HG02943 (cell line): ENCODE data around the gene ELP4.
"Not testable (repeated sequence)": the region's sequence is repeated elsewhere in the genome, so short reads cannot be mapped to it uniquely, and the experiment has no call there.

Source experiments
- ATAC-seq: cut with Tn5 transposase; IDR thresholded peaks from one replicate; pipeline ENCODE4 v1.9.1; 2021; ENCODE audit warnings: mild to moderate bottlenecking, low read depth, moderate library complexity; ENCODE audit not compliant: unreplicated experiment

Gene ELP4

GRCh38 chr11:31640611-31641010 is 131.0 kb downstream of the ELP4 start:
- ATAC-seq: no peak

- ATAC-seq: no peak
These were observed 132.0 kb downstream of the ELP4 start for GRCh38 chr11:31641477-31642062.

GRCh38 chr11:31643857-31644256 is 134.3 kb downstream of the ELP4 start:
- ATAC-seq: no peak

- ATAC-seq: no peak
These were observed 136.2 kb downstream of the ELP4 start for GRCh38 chr11:31645747-31646146.

GRCh38 chr11:31646216-31646615 is 136.6 kb downstream of the ELP4 start:
- no peak for ATAC-seq

- no peak for ATAC-seq
These were observed 139.8 kb downstream of the ELP4 start for GRCh38 chr11:31649129-31649966.

- no peak for ATAC-seq
These were observed 141.6 kb downstream of the ELP4 start for GRCh38 chr11:31651208-31651607.

- no peak for ATAC-seq
These were observed 142.3 kb downstream of the ELP4 start for GRCh38 chr11:31651822-31652221.

GRCh38 chr11:31652528-31652927 is 143.0 kb downstream of the ELP4 start:
- ATAC-seq: no peak

- ATAC-seq: no peak
These were observed 145.9 kb downstream of the ELP4 start for GRCh38 chr11:31655483-31655882.

- no peak for ATAC-seq
These were observed 146.5 kb downstream of the ELP4 start for GRCh38 chr11:31656051-31656450.

GRCh38 chr11:31657091-31657490 is 147.5 kb downstream of the ELP4 start:
- ATAC-seq: no peak

GRCh38 chr11:31664129-31664528 is 154.6 kb downstream of the ELP4 start:
- no peak for ATAC-seq

GRCh38 chr11:31664954-31665353 is 155.4 kb downstream of the ELP4 start:
- ATAC-seq: no peak

GRCh38 chr11:31671681-31672080 is 162.1 kb downstream of the ELP4 start:
- ATAC-seq: no peak

GRCh38 chr11:31673108-31673507 is 163.5 kb downstream of the ELP4 start:
- ATAC-seq: not testable (repeated sequence)

- no peak for ATAC-seq
These were observed 166.9 kb downstream of the ELP4 start for GRCh38 chr11:31676280-31676982.

- no peak for ATAC-seq
These were observed 171.2 kb downstream of the ELP4 start for GRCh38 chr11:31680770-31681169.

- ATAC-seq: no peak
These were observed 177.7 kb downstream of the ELP4 start for GRCh38 chr11:31687256-31687655.

- no peak for ATAC-seq
These were observed 178.3 kb downstream of the ELP4 start for GRCh38 chr11:31687861-31688260.

- ATAC-seq: no peak
These were observed 180.0 kb downstream of the ELP4 start for GRCh38 chr11:31689559-31689958.
